HCT116 (cell line): ENCODE data around the gene NSD2.

Source experiments
- CEBPB ChIP-seq: IDR thresholded peaks from 2 replicates; pipeline ENCODE4 v1.6.1; 2012; ENCODE audit warnings: low read depth
- CTCF ChIP-seq, 3 experiments: fragments of 200-600 bp in 1 of 3; sonication (generic) in 1 of 3; IDR thresholded peaks in 2 of 3; conservative IDR thresholded peaks in 1 of 3; 2 replicates each; pipeline ENCODE4 v1.5.1; 2012 to 2017; ENCODE audit warnings: low read depth in 2 of 3, low read length in 2 of 3, antibody characterized with exemption in 1 of 3, borderline replicate concordance in 1 of 3, control low read depth in 1 of 3, mild to moderate bottlenecking in 1 of 3, mixed read lengths in 1 of 3, mixed run types in 1 of 3, moderate library complexity in 1 of 3; ENCODE audit not compliant: insufficient read depth in 1 of 3
- EZH2 ChIP-seq: fragments of 200-600 bp; sonication (generic); IDR thresholded peaks from 2 replicates; pipeline ENCODE4 v1.6.1; 2017; ENCODE audit warnings: antibody characterized with exemption, mixed run types
- POLR2A ChIP-seq: IDR thresholded peaks from 2 replicates; pipeline ENCODE4 v1.7.0; 2011; ENCODE audit warnings: borderline replicate concordance; ENCODE audit not compliant: insufficient read depth, insufficient read length; ENCODE audit errors: extremely low read depth
- POLR2AphosphoS5 ChIP-seq: IDR thresholded peaks from 2 replicates; pipeline ENCODE4 v1.6.1; 2011; ENCODE audit warnings: mild to moderate bottlenecking, low read depth, low read length, moderate library complexity
- RAD21 ChIP-seq: IDR thresholded peaks from 2 replicates; pipeline ENCODE4 v1.6.1; 2012; ENCODE audit warnings: low read depth, mild to moderate bottlenecking
- SRF ChIP-seq: IDR thresholded peaks from 2 replicates; pipeline ENCODE4 v1.6.1; 2012; ENCODE audit warnings: low read depth
- TCF7L2 ChIP-seq: IDR thresholded peaks from 2 replicates; pipeline ENCODE4 v1.7.0; 2011; ENCODE audit warnings: borderline replicate concordance, inconsistent platforms; ENCODE audit not compliant: insufficient read depth, insufficient read length; ENCODE audit errors: extremely low read depth
- ZNF274 ChIP-seq: fragments of 200-500 bp; sonication (Bioruptor generic); IDR thresholded peaks from 2 replicates; pipeline ENCODE4 v1.6.1; 2014; ENCODE audit warnings: mild to moderate bottlenecking, low read depth, low read length, inconsistent platforms
- TF ChIP-seq, protein P1 (sequence below): IDR thresholded peaks from 2 replicates; pipeline ENCODE4 v1.6.1; 2012; ENCODE audit warnings: low read depth

DNA sequence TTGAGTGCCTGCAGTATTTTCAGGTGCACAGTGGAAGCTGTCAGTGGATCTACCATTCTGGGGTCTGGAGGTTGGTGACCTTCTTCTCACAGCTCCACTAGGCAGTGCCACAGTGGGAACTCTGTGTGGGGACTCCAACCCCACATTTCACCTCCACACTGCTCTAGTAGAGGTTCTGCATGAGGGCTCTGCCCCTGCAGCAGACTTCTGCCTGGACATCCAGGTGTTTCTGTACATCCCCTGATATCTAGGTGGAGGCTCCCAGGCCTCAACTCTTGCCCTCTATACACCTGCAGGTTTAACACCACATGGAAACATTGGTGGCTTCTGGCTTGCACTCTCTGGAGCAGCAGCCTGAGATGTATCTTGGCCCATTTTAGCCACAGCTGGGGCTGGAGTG lies 154.6 kb downstream of the NSD2 start:
- TF ChIP-seq CEBPB (no peak), CTCF (IDR thresholded peaks at IDR 0.05 in 2 of 3, conservative IDR thresholded peaks at IDR 0.05 in 1 of 3; ENCODE audit: borderline replicate concordance in 1 of 3, insufficient read depth in 1 of 3, low read depth in 2 of 3, low read length in 2 of 3) (no peak), POLR2A (no peak), SRF (no peak), TCF7L2 (no peak), EZH2 (no peak), RAD21 (no peak), POLR2AphosphoS5 (no peak), ZNF274 (no peak)
- TF ChIP-seq, protein P1, sequence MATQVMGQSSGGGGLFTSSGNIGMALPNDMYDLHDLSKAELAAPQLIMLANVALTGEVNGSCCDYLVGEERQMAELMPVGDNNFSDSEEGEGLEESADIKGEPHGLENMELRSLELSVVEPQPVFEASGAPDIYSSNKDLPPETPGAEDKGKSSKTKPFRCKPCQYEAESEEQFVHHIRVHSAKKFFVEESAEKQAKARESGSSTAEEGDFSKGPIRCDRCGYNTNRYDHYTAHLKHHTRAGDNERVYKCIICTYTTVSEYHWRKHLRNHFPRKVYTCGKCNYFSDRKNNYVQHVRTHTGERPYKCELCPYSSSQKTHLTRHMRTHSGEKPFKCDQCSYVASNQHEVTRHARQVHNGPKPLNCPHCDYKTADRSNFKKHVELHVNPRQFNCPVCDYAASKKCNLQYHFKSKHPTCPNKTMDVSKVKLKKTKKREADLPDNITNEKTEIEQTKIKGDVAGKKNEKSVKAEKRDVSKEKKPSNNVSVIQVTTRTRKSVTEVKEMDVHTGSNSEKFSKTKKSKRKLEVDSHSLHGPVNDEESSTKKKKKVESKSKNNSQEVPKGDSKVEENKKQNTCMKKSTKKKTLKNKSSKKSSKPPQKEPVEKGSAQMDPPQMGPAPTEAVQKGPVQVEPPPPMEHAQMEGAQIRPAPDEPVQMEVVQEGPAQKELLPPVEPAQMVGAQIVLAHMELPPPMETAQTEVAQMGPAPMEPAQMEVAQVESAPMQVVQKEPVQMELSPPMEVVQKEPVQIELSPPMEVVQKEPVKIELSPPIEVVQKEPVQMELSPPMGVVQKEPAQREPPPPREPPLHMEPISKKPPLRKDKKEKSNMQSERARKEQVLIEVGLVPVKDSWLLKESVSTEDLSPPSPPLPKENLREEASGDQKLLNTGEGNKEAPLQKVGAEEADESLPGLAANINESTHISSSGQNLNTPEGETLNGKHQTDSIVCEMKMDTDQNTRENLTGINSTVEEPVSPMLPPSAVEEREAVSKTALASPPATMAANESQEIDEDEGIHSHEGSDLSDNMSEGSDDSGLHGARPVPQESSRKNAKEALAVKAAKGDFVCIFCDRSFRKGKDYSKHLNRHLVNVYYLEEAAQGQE: no peak
